T-cell (primary cell): ENCODE results near the gene SNX9. TPM values are rescaled to one million over a fixed set of nuclear protein-coding genes. Genes with fewer than 3 reads are reported as not detected.

Experiments
- ATAC-seq, 4 experiments: fragments of 200-7000 bp in 3 of 4; fragments of 150-1000 bp in 1 of 4; cut with Tn5 transposase; replicated peaks in 1 of 4; 1 replicate in 3 of 4; 2 replicates in 1 of 4; pipeline ENCODE4 v1.10.0; 2021; ENCODE audit warnings: moderate library complexity in 3 of 4, mild to moderate bottlenecking in 2 of 4, moderate number of reproducible peaks in 1 of 4
- CTCF ChIA-PET, 2 donors: fragments of 300-600 bp; sonication (Branson Sonifier 250); formaldehyde crosslinking; loops; one replicate each; lab custom pipeline; 2022; ENCODE audit warnings: antibody characterized with exemption in 2 of 2; lab: Charles Lee
- POLR2A ChIA-PET, 2 donors: fragments of 300-600 bp; sonication (Branson Sonifier 250); formaldehyde crosslinking; loops; one replicate each; lab custom pipeline; 2022; ENCODE audit warnings: antibody characterized with exemption in 2 of 2; lab: Charles Lee
- DNase-seq, 35 experiments: peaks; one replicate each; pipeline versions ENCODE4 v3.0.0 to v3.0.0-alpha.2; 2013 to 2023
- H3K27ac ChIP-seq: one replicate; pipeline ENCODE4 v1.5.1; 2013; ENCODE audit warnings: low read length
- H3K27me3 ChIP-seq, 2 experiments: replicated peaks in 1 of 2; 1 replicate in 1 of 2; 2 replicates in 1 of 2; pipeline versions ENCODE4 v1.6.1 to v1.7.0; 2013; ENCODE audit warnings: low read length in 1 of 2, mixed read lengths in 1 of 2; ENCODE audit not compliant: control insufficient read depth in 2 of 2, insufficient read depth in 2 of 2; ENCODE audit errors: extremely low read depth in 1 of 2
- H3K36me3 ChIP-seq, 2 donors: 1 replicate in 1 of 2; 2 replicates in 1 of 2; pipeline versions ENCODE4 v1.6.1 to v1.7.0; 2013; ENCODE audit warnings: low read length in 1 of 2; ENCODE audit not compliant: control insufficient read depth in 2 of 2, insufficient read depth in 1 of 2; ENCODE audit errors: extremely low read depth in 1 of 2
- H3K4me1 ChIP-seq, 2 experiments: 1 replicate in 1 of 2; 2 replicates in 1 of 2; pipeline versions ENCODE4 v1.6.1 to v1.7.0; 2013; ENCODE audit warnings: low read length in 2 of 2, mixed read lengths in 1 of 2; ENCODE audit not compliant: insufficient read depth in 2 of 2, control insufficient read depth in 1 of 2; ENCODE audit errors: extremely low read depth in 1 of 2
- H3K4me3 ChIP-seq, 2 donors: 1 replicate in 1 of 2; 2 replicates in 1 of 2; pipeline versions ENCODE4 v1.5.1 to v1.7.0; 2013; ENCODE audit warnings: mild to moderate bottlenecking in 2 of 2, low read length in 1 of 2, moderate library complexity in 1 of 2; ENCODE audit not compliant: control insufficient read depth in 1 of 2; ENCODE audit errors: extremely low read depth in 1 of 2
- H3K9me3 ChIP-seq: 2 replicates; pipeline ENCODE4 v1.7.0; 2013
- H3K27ac Mint-ChIP-seq, 2 donors: one replicate each; pipeline ENCODE4 v1.8.0; 2020 to 2021; ENCODE audit warnings: mild to moderate bottlenecking in 2 of 2, mixed read lengths in 2 of 2
- H3K27me3 Mint-ChIP-seq, 2 donors: one replicate each; pipeline ENCODE4 v1.8.0; 2021 to 2022; ENCODE audit warnings: mixed read lengths in 2 of 2
- H3K36me3 Mint-ChIP-seq: one replicate; pipeline ENCODE4 v1.8.0; 2021; ENCODE audit warnings: mixed read lengths
- H3K4me1 Mint-ChIP-seq, 3 donors: one replicate each; pipeline ENCODE4 v1.8.0; 2020 to 2022; ENCODE audit warnings: mixed read lengths in 3 of 3, mild to moderate bottlenecking in 1 of 3
- H3K4me3 Mint-ChIP-seq, 3 donors: one replicate each; pipeline ENCODE4 v1.8.0; 2020 to 2022; ENCODE audit warnings: mild to moderate bottlenecking in 3 of 3, mixed read lengths in 3 of 3, moderate library complexity in 3 of 3
- H3K9me3 Mint-ChIP-seq, 3 donors: one replicate each; pipeline ENCODE4 v1.8.0; 2020 to 2022; ENCODE audit warnings: mixed read lengths in 3 of 3
- WGBS: methylation state at CpG from one replicate; pipeline ENCODE4 v1.1.5; 2013; ENCODE audit warnings: missing lambda C conversion rate; ENCODE audit not compliant: insufficient coverage; 5-methylcytosine and 5-hydroxymethylcytosine counted together
- total RNA-seq, 35 experiments: library from RNA in 6 of 35; stranded (reverse) in 6 of 35; fragments of 120-200 nt in 1 of 35; gene quantifications; one replicate each; pipeline versions ENCODE4 v1.2.1 to v1.2.4 and lab custom pipeline; 2013 to 2026

SNX9 gene
- total RNA-seq, 5 donors from 2014 or later (not counting 1 experiment from before 2014, with no cell fraction given), result 20.5 to 25.9 (median 23.7) TPM

GRCh38 chr6:157994125-157994795, 171.2 kb downstream of the SNX9 start:
- H3K27ac Mint-ChIP-seq, result peak overlapping the region; percentile 31 to 53
- WGBS, result 93% methylated on average over 4 of the region's 7 CpGs
- DNase-seq (no peak), ATAC-seq (no peak)
- peaks cover 31 to 33% of the 10 kb centered on the region in 2 experiments for H3K4me1 ChIP-seq
- POLR2A ChIA-PET, result interaction anchor here in 1 of 2 donors (0.9 kb wide), 1 partner anchor 10 kb away, joined by 8 read pairs; no protein-coding TSS in a partner anchor
- no peaks in the 10 kb centered on the region for H3K27me3 Mint-ChIP-seq
- no peaks in the 10 kb centered on the region for H3K27me3 ChIP-seq
- H3K27ac ChIP-seq, result no peak overlapping the region
- peaks cover 0 to 3% of the 10 kb centered on the region in 2 donors for H3K36me3 ChIP-seq
- no peak overlapping the region for H3K4me3 ChIP-seq
- CTCF ChIA-PET, result interaction anchor here (1.2 to 2.4 kb wide), 2 partner anchors 11 to 32 kb away, joined by 3 to 9 read pairs; no protein-coding TSS in a partner anchor
- H3K9me3 Mint-ChIP-seq, result no peaks in the 10 kb centered on the region
- H3K9me3 ChIP-seq, result no peaks in the 10 kb centered on the region
- H3K4me3 Mint-ChIP-seq, result no peak overlapping the region
- H3K36me3 Mint-ChIP-seq, result peaks cover 3% of the 10 kb centered on the region
- H3K4me1 Mint-ChIP-seq, result peaks cover 56 to 76% (median 67%) of the 10 kb centered on the region in 3 donors

Other genes with a start within 250 kb of the SNX9 start
- gene SYNJ2, start 158.6 kb downstream of the SNX9 start, total RNA-seq, result 10 to 100 TPM; 20.0 to 37.0 (median 22.3) TPM